Activated B cell treated with CpG ODN at 0.5 μM for 24 hours (primary cell): ENCODE measurements around the gene KDF1. TPM values are rescaled to one million over a fixed set of nuclear protein-coding genes. Genes with fewer than 3 reads are reported as not detected.

Experiments
- ATAC-seq: fragments of 200-7000 bp; cut with Tn5 transposase; one replicate; pipeline ENCODE4 v1.10.0; 2021; ENCODE audit warnings: low read depth, mild to moderate bottlenecking, moderate library complexity
- CTCF ChIA-PET: fragments of 350-600 bp; sonication (Branson Sonifier 250); formaldehyde crosslinking; loops from one replicate; lab custom pipeline; 2021; ENCODE audit warnings: antibody characterized with exemption; lab: Charles Lee
- POLR2A ChIA-PET: fragments of 350-600 bp; sonication (Branson Sonifier 250); formaldehyde crosslinking; loops from one replicate; lab custom pipeline; 2021; ENCODE audit warnings: antibody characterized with exemption; lab: Charles Lee
- DNase-seq: peaks from one replicate; pipeline ENCODE4 v3.0.0; 2022
- H3K27ac Mint-ChIP-seq: one replicate; pipeline ENCODE4 v1.8.0; 2020; ENCODE audit warnings: mixed read lengths
- H3K27me3 Mint-ChIP-seq: one replicate; pipeline ENCODE4 v1.8.0; 2021; ENCODE audit warnings: mixed read lengths
- H3K36me3 Mint-ChIP-seq: one replicate; pipeline ENCODE4 v1.8.0; 2021; ENCODE audit warnings: low read depth, mixed read lengths
- H3K4me1 Mint-ChIP-seq: one replicate; pipeline ENCODE4 v1.8.0; 2021; ENCODE audit warnings: mixed read lengths
- H3K4me3 Mint-ChIP-seq: one replicate; pipeline ENCODE4 v1.8.0; 2020; ENCODE audit warnings: mild to moderate bottlenecking, mixed read lengths
- H3K9me3 Mint-ChIP-seq: one replicate; pipeline ENCODE4 v1.8.0; 2020; ENCODE audit warnings: mixed read lengths
- CTCF ChIP-seq: fragments of 200-600 bp; IDR thresholded peaks from one replicate; pipeline ENCODE4 v1.8.0; 2022; ENCODE audit warnings: antibody characterized with exemption, mild to moderate bottlenecking
- intact Hi-C: fragments of 100-400 bp; cut with micrococcal nuclease; formaldehyde crosslinking; loops from one replicate; pipeline ENCODE4 v1.15.1; 2024
- total RNA-seq: library from RNA; stranded (reverse); gene quantifications from 2 replicates; pipeline ENCODE4 v1.2.3, GENCODE V29; 2022

Gene KDF1
- total RNA-seq, 1 donor from 2014 or later: 0.75 TPM

GRCh38 chr1:26922431-26922729 lies 37.9 kb downstream of the KDF1 start:
- intact Hi-C loops: loop anchor here (10.0 kb wide), 1 partner anchor 312 kb away; the partner anchor contains the start of gene WDTC1
- H3K27me3 Mint-ChIP-seq: no peaks in the 10 kb centered on the region
- DNase-seq: no peak

GRCh38 chr1:26921540-26922430 lies 38.5 kb downstream of the KDF1 start, which contains the start of gene NUDC:
Gene NUDC (plus strand): TSS chr1:26921743. CDS start chr1:26921849, 106 bp downstream.
- TF ChIP-seq CTCF: no peak
- ChIA-PET POLR2A (interaction anchor here (0.5 to 2.7 kb wide), 7 partner anchors 10 to 1407 kb away, joined by 3 to 26 read pairs (median 3); partner anchors contain the start of genes GPATCH3, GPN2, HMGN2 and MED18), CTCF (interaction anchor here (0.8 kb wide), 1 partner anchor 18 kb away, joined by 3 read pairs; no protein-coding TSS in a partner anchor)
- intact Hi-C loops: loop anchor here (1.0 to 10.0 kb wide), 8 partner anchors 11 to 449 kb away; partner anchors contain the start of genes GPATCH3, GPN2, HMGN2 and KDF1
- Mint-ChIP-seq H3K4me3 (peak within 1 kb of the TSS; percentile 96), H3K9me3 (no peaks in the 10 kb centered on the region), H3K36me3 (peaks cover 29% of the 10 kb centered on the region), H3K27me3 (no peaks in the 10 kb centered on the region), H3K4me1 (peaks cover 31% of the 10 kb centered on the region), H3K27ac (peak within 1 kb of the TSS; percentile 95)
- DNase-seq: peak; percentile 88
- ATAC-seq: peak; percentile 95

More at GRCh38 chr1:26922431-26922729, 37.9 kb downstream of the KDF1 start:
- H3K36me3 Mint-ChIP-seq: peaks cover 33% of the 10 kb centered on the region
- POLR2A ChIA-PET: interaction anchor here (0.9 to 2.7 kb wide), 5 partner anchors 10 to 1406 kb away, joined by 3 to 26 read pairs (median 10); partner anchors contain the start of genes GPATCH3, GPN2, HMGN2 and MED18
- peak overlapping the region; percentile 96 for H3K4me3 Mint-ChIP-seq
- peaks cover 31% of the 10 kb centered on the region for H3K4me1 Mint-ChIP-seq
- ATAC-seq: no peak
- no peaks in the 10 kb centered on the region for H3K9me3 Mint-ChIP-seq
- CTCF ChIA-PET: no interaction called here
- H3K27ac Mint-ChIP-seq: peak overlapping the region; percentile 95
- no peak for TF ChIP-seq CTCF

GRCh38 chr1:26921126-26921539 lies 39.1 kb downstream of the KDF1 start:
- no peak for TF ChIP-seq CTCF
- CTCF ChIA-PET: interaction anchor here (0.8 kb wide), 1 partner anchor 17 kb away, joined by 3 read pairs; no protein-coding TSS in a partner anchor
- Mint-ChIP-seq H3K27me3 (no peaks in the 10 kb centered on the region), H3K4me1 (peaks cover 31% of the 10 kb centered on the region), H3K27ac (peak overlapping the region; percentile 95), H3K4me3 (peak overlapping the region; percentile 96), H3K36me3 (peaks cover 22% of the 10 kb centered on the region), H3K9me3 (no peaks in the 10 kb centered on the region)
- ATAC-seq (peak; percentile 49), DNase-seq (no peak)
- intact Hi-C loops: loop anchor here (1.0 to 10.0 kb wide), 8 partner anchors 11 to 449 kb away; partner anchors contain the start of genes GPATCH3, GPN2, HMGN2 and KDF1
- POLR2A ChIA-PET: interaction anchor here (0.6 to 2.7 kb wide), 5 partner anchors 11 to 1679 kb away, joined by 3 to 26 read pairs (median 10); partner anchors contain the start of genes GPATCH3 and GPN2

GRCh38 chr1:26915204-26915842 lies 44.9 kb downstream of the KDF1 start:
- Mint-ChIP-seq H3K4me1 (peaks cover under 1% of the 10 kb centered on the region), H3K4me3 (no peak overlapping the region), H3K27ac (no peak overlapping the region), H3K27me3 (no peaks in the 10 kb centered on the region), H3K9me3 (no peaks in the 10 kb centered on the region), H3K36me3 (no peaks in the 10 kb centered on the region)
- POLR2A ChIA-PET: no interaction called here
- no peak for ATAC-seq
- DNase-seq: no peak
- TF ChIP-seq CTCF: no peak
- CTCF ChIA-PET: no interaction called here
- intact Hi-C loops: no loop called here
